Trophoblast cell (in vitro differentiated cells and primary cell): Measurements from ENCODE around the gene TMPO.
A peak's percentile ranks its signal among the peaks of the same experiment; 100 is the strongest.

Experiments
- DNase-seq, 2 donors: peaks; one replicate each; pipeline ENCODE4 v3.0.0-alpha.2; 2016
- H2AFZ ChIP-seq: 2 replicates; pipeline ENCODE4 v1.6.1; 2013; ENCODE audit warnings: low read length, moderate library complexity, mild to moderate bottlenecking; ENCODE audit not compliant: insufficient read depth, poor library complexity
- H2AK5ac ChIP-seq: 2 replicates; pipeline ENCODE4 v1.6.1; 2013; ENCODE audit warnings: mild to moderate bottlenecking, low read length
- H2BK120ac ChIP-seq: 2 replicates; pipeline ENCODE4 v1.6.1; 2013; ENCODE audit warnings: low read length, mild to moderate bottlenecking, moderate library complexity; ENCODE audit not compliant: insufficient read depth, poor library complexity
- H2BK12ac ChIP-seq: 2 replicates; pipeline ENCODE4 v1.6.1; 2013; ENCODE audit warnings: mild to moderate bottlenecking, low read length, moderate library complexity
- H2BK5ac ChIP-seq: 2 replicates; pipeline ENCODE4 v1.6.1; 2013; ENCODE audit warnings: low read length, low read depth, moderate library complexity, mild to moderate bottlenecking; ENCODE audit not compliant: poor library complexity
- H3K14ac ChIP-seq: 2 replicates; pipeline ENCODE4 v1.6.1; 2013; ENCODE audit warnings: mild to moderate bottlenecking, low read length
- H3K18ac ChIP-seq: 2 replicates; pipeline ENCODE4 v1.6.1; 2013; ENCODE audit warnings: mild to moderate bottlenecking, low read length
- H3K23ac ChIP-seq: 2 replicates; pipeline ENCODE4 v1.6.1; 2013; ENCODE audit warnings: low read length
- H3K27ac ChIP-seq: 2 replicates; pipeline ENCODE4 v1.5.1; 2013; ENCODE audit warnings: low read depth, mild to moderate bottlenecking, inconsistent platforms, low read length, moderate library complexity
- H3K27me3 ChIP-seq: 2 replicates; pipeline ENCODE4 v1.6.1; 2013; ENCODE audit warnings: inconsistent platforms, mild to moderate bottlenecking, low read length, moderate library complexity; ENCODE audit not compliant: insufficient read depth
- H3K36me3 ChIP-seq, 2 experiments: 1 replicate in 1 of 2; 2 replicates in 1 of 2; pipeline ENCODE4 v1.6.1; 2013; ENCODE audit warnings: low read length in 2 of 2, mild to moderate bottlenecking in 2 of 2, moderate library complexity in 1 of 2; ENCODE audit not compliant: insufficient read depth in 2 of 2, control insufficient read depth in 1 of 2
- H3K4ac ChIP-seq: 2 replicates; pipeline ENCODE4 v1.6.1; 2013; ENCODE audit warnings: low read depth, mild to moderate bottlenecking, low read length, moderate library complexity
- H3K4me1 ChIP-seq, 2 experiments: 1 replicate in 1 of 2; 2 replicates in 1 of 2; pipeline ENCODE4 v1.6.1; 2013; ENCODE audit warnings: low read length in 2 of 2, mild to moderate bottlenecking in 2 of 2, moderate library complexity in 1 of 2; ENCODE audit not compliant: insufficient read depth in 2 of 2, control insufficient read depth in 1 of 2
- H3K4me2 ChIP-seq: 2 replicates; pipeline ENCODE4 v1.6.1; 2013; ENCODE audit warnings: inconsistent platforms, mild to moderate bottlenecking, low read length, moderate library complexity
- H3K4me3 ChIP-seq: 2 replicates; pipeline ENCODE4 v1.5.1; 2013; ENCODE audit warnings: mild to moderate bottlenecking, low read depth, low read length, inconsistent platforms
- H3K79me1 ChIP-seq: one replicate; pipeline ENCODE4 v1.6.1; 2013; ENCODE audit warnings: low read length
- H3K79me2 ChIP-seq: 2 replicates; pipeline ENCODE4 v1.6.1; 2013; ENCODE audit warnings: low read length, mild to moderate bottlenecking; ENCODE audit not compliant: control insufficient read depth, insufficient read depth, poor library complexity
- H3K9ac ChIP-seq: 2 replicates; pipeline ENCODE4 v1.6.1; 2013; ENCODE audit warnings: mild to moderate bottlenecking, low read length
- H3K9me3 ChIP-seq: 2 replicates; pipeline ENCODE4 v1.6.1; 2013; ENCODE audit warnings: low read depth, mild to moderate bottlenecking, control low read depth, inconsistent platforms, low read length; ENCODE audit not compliant: insufficient read depth
- H4K12ac ChIP-seq: 2 replicates; pipeline ENCODE4 v1.6.1; 2013; ENCODE audit warnings: low read depth, mild to moderate bottlenecking, low read length, moderate library complexity
- H4K8ac ChIP-seq: 2 replicates; pipeline ENCODE4 v1.6.1; 2013; ENCODE audit warnings: low read depth, mild to moderate bottlenecking, low read length, moderate library complexity
- H4K91ac ChIP-seq: one replicate; pipeline ENCODE4 v1.6.1; 2013; ENCODE audit warnings: low read depth, mild to moderate bottlenecking, low read length, moderate library complexity
- WGBS: extraction: QIAGEN DNeasy Blood & Tissue Kit; methylation state at CpG from one replicate; pipeline ENCODE4 v1.1.7; 2013; ENCODE audit warnings: missing lambda C conversion rate; ENCODE audit not compliant: insufficient read length, insufficient coverage; ENCODE audit errors: extremely low coverage; 5-methylcytosine and 5-hydroxymethylcytosine counted together

TMPO gene

DNA sequence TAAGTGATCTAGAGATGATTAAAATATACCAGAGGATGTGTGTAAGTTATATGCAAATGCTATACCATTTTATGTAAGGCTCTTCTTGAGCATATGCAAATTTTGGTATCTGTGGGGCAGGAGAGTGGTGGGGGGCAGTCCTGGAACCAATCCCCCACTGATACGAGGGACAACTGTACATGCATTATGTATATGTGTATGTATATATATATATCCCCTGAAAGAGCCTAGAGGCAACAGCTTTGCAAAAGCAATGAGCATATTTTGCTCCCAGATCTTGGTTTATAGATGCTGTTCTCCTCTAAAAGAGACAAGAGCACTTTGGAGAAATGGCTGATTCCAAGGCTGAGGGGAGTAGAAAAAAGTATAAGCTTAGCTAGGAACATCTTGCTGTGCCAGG, 65.7 kb downstream of the TMPO start:
- no peak overlapping the region for H4K91ac ChIP-seq
- H3K14ac ChIP-seq: no peak overlapping the region
- no peak overlapping the region for H4K8ac ChIP-seq
- WGBS: no CpG with 5 or more reads among the region's 1 CpG
- no peak overlapping the region for H3K9ac ChIP-seq
- H3K4me2 ChIP-seq: no peak overlapping the region
- no peak overlapping the region for H2BK5ac ChIP-seq
- no peaks in the 10 kb centered on the region for H3K27me3 ChIP-seq
- H3K79me2 ChIP-seq: no peaks in the 10 kb centered on the region
- H3K4me1 ChIP-seq: no peaks in the 10 kb centered on the region
- no peak for DNase-seq
- H3K79me1 ChIP-seq: no peaks in the 10 kb centered on the region
- no peaks in the 10 kb centered on the region for H3K36me3 ChIP-seq
- H2BK12ac ChIP-seq: no peak overlapping the region
- H3K27ac ChIP-seq: no peak overlapping the region
- no peak overlapping the region for H3K18ac ChIP-seq
- H3K23ac ChIP-seq: no peak overlapping the region
- no peak overlapping the region for H3K4ac ChIP-seq
- H4K12ac ChIP-seq: no peak overlapping the region
- no peak overlapping the region for H2BK120ac ChIP-seq
- H3K9me3 ChIP-seq: no peaks in the 10 kb centered on the region
- no peak overlapping the region for H2AK5ac ChIP-seq
- H2AFZ ChIP-seq: no peak overlapping the region
- no peak overlapping the region for H3K4me3 ChIP-seq

- Histone ChIP-seq H3K23ac (no peak overlapping the region), H3K14ac (no peak overlapping the region), H3K9ac (no peak overlapping the region), H3K4me1 (no peaks in the 10 kb centered on the region), H3K4me3 (no peak overlapping the region), H3K79me2 (no peaks in the 10 kb centered on the region), H4K91ac (no peak overlapping the region), H3K9me3 (no peaks in the 10 kb centered on the region), H3K36me3 (no peaks in the 10 kb centered on the region), H2BK5ac (no peak overlapping the region), H3K18ac (no peak overlapping the region), H3K4ac (no peak overlapping the region), H2BK120ac (no peak overlapping the region), H2BK12ac (no peak overlapping the region), H3K4me2 (no peak overlapping the region), H3K27me3 (no peaks in the 10 kb centered on the region), H2AK5ac (no peak overlapping the region), H2AFZ (no peak overlapping the region), H3K27ac (no peak overlapping the region), H4K12ac (no peak overlapping the region), H3K79me1 (no peaks in the 10 kb centered on the region), H4K8ac (no peak overlapping the region)
- peak in 1 of 2 donors; percentile 12 for DNase-seq
- no CpG with 5 or more reads among the region's 6 CpGs for WGBS
Observed at GRCh38 chr12:98582093-98582492, 66.7 kb downstream of the TMPO start.

GRCh38 chr12:98587084-98587483, 71.7 kb downstream of the TMPO start:
- no CpG with 5 or more reads among the region's 5 CpGs for WGBS
- no peak for DNase-seq
- H2AFZ ChIP-seq: no peak overlapping the region
- H2BK120ac ChIP-seq: no peak overlapping the region
- no peaks in the 10 kb centered on the region for H3K79me2 ChIP-seq
- no peak overlapping the region for H2BK5ac ChIP-seq
- H4K8ac ChIP-seq: no peak overlapping the region
- peak overlapping the region; percentile 64 for H3K9ac ChIP-seq
- no peaks in the 10 kb centered on the region for H3K36me3 ChIP-seq
- H4K91ac ChIP-seq: no peak overlapping the region
- no peaks in the 10 kb centered on the region for H3K79me1 ChIP-seq
- no peak overlapping the region for H3K4ac ChIP-seq
- no peak overlapping the region for H3K18ac ChIP-seq
- H3K27me3 ChIP-seq: no peaks in the 10 kb centered on the region
- H4K12ac ChIP-seq: no peak overlapping the region
- no peak overlapping the region for H3K4me3 ChIP-seq
- H3K4me2 ChIP-seq: no peak overlapping the region
- H3K23ac ChIP-seq: no peak overlapping the region
- peaks cover 0 to 4% of the 10 kb centered on the region in 2 experiments for H3K4me1 ChIP-seq
- H3K14ac ChIP-seq: no peak overlapping the region
- no peak overlapping the region for H3K27ac ChIP-seq
- no peak overlapping the region for H2BK12ac ChIP-seq
- H3K9me3 ChIP-seq: no peaks in the 10 kb centered on the region
- H2AK5ac ChIP-seq: no peak overlapping the region

DNA sequence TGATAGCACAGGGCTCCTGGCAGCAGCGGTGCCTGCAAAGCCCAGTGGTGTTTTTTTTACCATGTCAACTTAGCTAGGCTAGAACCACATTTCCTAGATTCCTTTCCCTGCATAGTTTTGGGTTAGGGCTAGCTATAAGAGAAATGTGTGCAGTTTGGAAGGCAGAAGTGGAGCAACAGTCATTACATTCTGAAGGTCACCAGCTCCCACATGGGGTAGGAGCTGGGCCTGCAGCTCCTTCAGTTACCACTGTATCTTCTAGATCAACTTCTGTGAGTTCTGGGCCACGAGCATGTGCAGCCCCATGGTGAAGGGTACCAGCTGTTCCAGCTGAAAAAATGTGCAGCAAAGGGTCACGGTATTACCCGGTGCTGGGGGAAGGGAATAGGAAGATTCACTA, 75.8 kb downstream of the TMPO start:
- no peak overlapping the region for H4K91ac ChIP-seq
- peaks cover 0 to 4% of the 10 kb centered on the region in 2 experiments for H3K36me3 ChIP-seq
- H4K8ac ChIP-seq: no peak overlapping the region
- no peak overlapping the region for H2BK120ac ChIP-seq
- H3K79me1 ChIP-seq: peaks cover 7% of the 10 kb centered on the region
- no peak overlapping the region for H3K23ac ChIP-seq
- H3K79me2 ChIP-seq: peaks cover 10% of the 10 kb centered on the region
- H3K18ac ChIP-seq: no peak overlapping the region
- no peak overlapping the region for H3K4ac ChIP-seq
- H2BK5ac ChIP-seq: no peak overlapping the region
- no peak overlapping the region for H3K14ac ChIP-seq
- no CpG with 5 or more reads among the region's 4 CpGs for WGBS
- no peak overlapping the region for H4K12ac ChIP-seq
- H2AK5ac ChIP-seq: no peak overlapping the region
- H3K27me3 ChIP-seq: no peaks in the 10 kb centered on the region
- peaks cover 0 to 9% of the 10 kb centered on the region in 2 experiments for H3K4me1 ChIP-seq
- peaks cover 5% of the 10 kb centered on the region for H3K9me3 ChIP-seq
- H3K4me2 ChIP-seq: no peak overlapping the region
- H3K27ac ChIP-seq: no peak overlapping the region
- no peak overlapping the region for H3K9ac ChIP-seq
- H2BK12ac ChIP-seq: no peak overlapping the region
- peak in 1 of 2 donors; percentile 52 for DNase-seq
- no peak overlapping the region for H3K4me3 ChIP-seq
- no peak overlapping the region for H2AFZ ChIP-seq
